Measurements from ENCODE around the gene DLG3. TPM values are rescaled to one million over a fixed set of nuclear protein-coding genes. Genes with fewer than 3 reads are reported as not detected.

Gene DLG3
- total RNA-seq, 1 experiment from 2014 or later, result 71.2 TPM

- Histone ChIP-seq H3T11ph (ENCODE audit: low read length) (no peak overlapping the region), H3K23me2 (ENCODE audit: insufficient read length, low read depth, low read length, poor library complexity, severe bottlenecking) (no peaks in the 10 kb centered on the region)
Observed at GRCh38 chrX:70553516-70553915, 108.9 kb downstream of the DLG3 start.

More at GRCh38 chrX:70553516-70553915, 108.9 kb downstream of the DLG3 start:
- Histone ChIP-seq H2AK5ac (ENCODE audit: insufficient read length, low read length) (no peak overlapping the region), H2BK20ac (ENCODE audit: low read depth, low read length, poor library complexity, severe bottlenecking) (no peak overlapping the region), H3K4me2 (ENCODE audit: insufficient read depth, insufficient read length, low read length) (no peak overlapping the region), H3K79me1 (ENCODE audit: insufficient read depth, low read depth, low read length, poor library complexity, severe bottlenecking) (no peaks in the 10 kb centered on the region), H3K79me2 (ENCODE audit: insufficient read depth, low read length) (no peaks in the 10 kb centered on the region), H3K27me3 (ENCODE audit: insufficient read depth, low read length) (no peaks in the 10 kb centered on the region), H2AFZ (ENCODE audit: low read length) (no peak overlapping the region), H3K18ac (ENCODE audit: insufficient read length, low read depth, low read length) (no peak overlapping the region), H2BK5ac (ENCODE audit: insufficient read length, low read length) (no peak overlapping the region), H2BK15ac (ENCODE audit: low read depth, low read length) (no peak overlapping the region), H4K8ac (replicated peaks; ENCODE audit: insufficient read length, low read depth, low read length) (no peak overlapping the region), H3K27ac (ENCODE audit: insufficient read length, low read depth, low read length) (no peak overlapping the region), H3K4ac (ENCODE audit: low read depth, low read length) (no peak overlapping the region), H3K4me1 (ENCODE audit: insufficient read depth, low read length) (no peaks in the 10 kb centered on the region), H4K20me1 (ENCODE audit: control insufficient read depth, insufficient read depth, insufficient read length) (no peaks in the 10 kb centered on the region), H3K56ac (ENCODE audit: insufficient read length, low read depth, low read length) (no peak overlapping the region), H2BK12ac (ENCODE audit: insufficient read length, low read depth, low read length) (no peak overlapping the region), H4K5ac (ENCODE audit: insufficient read length, low read depth, low read length) (no peak overlapping the region), H4K91ac (ENCODE audit: insufficient read length, low read depth, low read length) (no peak overlapping the region), H3K9me3 (ENCODE audit: control insufficient read depth, low read depth, low read length) (peaks cover 7% of the 10 kb centered on the region), H3K9ac (ENCODE audit: extremely low read depth, insufficient read length, low read length) (no peak overlapping the region), H3K23ac (ENCODE audit: insufficient read length, low read depth, low read length) (no peak overlapping the region), H3K14ac (ENCODE audit: insufficient read depth, low read length) (no peak overlapping the region), H2BK120ac (ENCODE audit: low read depth, low read length, poor library complexity, severe bottlenecking) (no peak overlapping the region)
- no peaks in the 10 kb centered on the region; a peak in 1 of 7 replicates for H3K36me3 Mint-ChIP-seq (ENCODE audit: insufficient read depth in 1 of 3, low read depth in 3 of 3)
- peaks cover 37 to 63% of the 10 kb centered on the region in 2 experiments for H3K9me3 Mint-ChIP-seq
- no peak overlapping the region for H3K27ac Mint-ChIP-seq
- no peak for DNase-seq
- TF ChIP-seq, protein P1, sequence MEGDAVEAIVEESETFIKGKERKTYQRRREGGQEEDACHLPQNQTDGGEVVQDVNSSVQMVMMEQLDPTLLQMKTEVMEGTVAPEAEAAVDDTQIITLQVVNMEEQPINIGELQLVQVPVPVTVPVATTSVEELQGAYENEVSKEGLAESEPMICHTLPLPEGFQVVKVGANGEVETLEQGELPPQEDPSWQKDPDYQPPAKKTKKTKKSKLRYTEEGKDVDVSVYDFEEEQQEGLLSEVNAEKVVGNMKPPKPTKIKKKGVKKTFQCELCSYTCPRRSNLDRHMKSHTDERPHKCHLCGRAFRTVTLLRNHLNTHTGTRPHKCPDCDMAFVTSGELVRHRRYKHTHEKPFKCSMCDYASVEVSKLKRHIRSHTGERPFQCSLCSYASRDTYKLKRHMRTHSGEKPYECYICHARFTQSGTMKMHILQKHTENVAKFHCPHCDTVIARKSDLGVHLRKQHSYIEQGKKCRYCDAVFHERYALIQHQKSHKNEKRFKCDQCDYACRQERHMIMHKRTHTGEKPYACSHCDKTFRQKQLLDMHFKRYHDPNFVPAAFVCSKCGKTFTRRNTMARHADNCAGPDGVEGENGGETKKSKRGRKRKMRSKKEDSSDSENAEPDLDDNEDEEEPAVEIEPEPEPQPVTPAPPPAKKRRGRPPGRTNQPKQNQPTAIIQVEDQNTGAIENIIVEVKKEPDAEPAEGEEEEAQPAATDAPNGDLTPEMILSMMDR (conservative IDR thresholded peaks at IDR 0.05), result no peak
- WGBS (ENCODE audit: extremely low coverage, insufficient read length, low lambda C conversion rate), result no CpG with 5 or more reads among the region's 1 CpG
- H3K27me3 Mint-ChIP-seq (ENCODE audit: low read depth), result no peaks in the 10 kb centered on the region; the same call in 1 of the 2 replicates
- no peaks in the 10 kb centered on the region for H3K4me1 Mint-ChIP-seq
- no peak overlapping the region for H3K4me3 Mint-ChIP-seq

Measured in H9 (cell line).